Measurements from ENCODE around the gene PAFAH1B1. TPM values are rescaled to one million over a fixed set of nuclear protein-coding genes. Genes with fewer than 3 reads are reported as not detected.

PAFAH1B1 gene
- total and polyA plus RNA-seq, 2 donors (not counting 1 experiment from before 2014, with no cell fraction given), result 41.4 to 170 TPM

- TF ChIP-seq, protein P1, sequence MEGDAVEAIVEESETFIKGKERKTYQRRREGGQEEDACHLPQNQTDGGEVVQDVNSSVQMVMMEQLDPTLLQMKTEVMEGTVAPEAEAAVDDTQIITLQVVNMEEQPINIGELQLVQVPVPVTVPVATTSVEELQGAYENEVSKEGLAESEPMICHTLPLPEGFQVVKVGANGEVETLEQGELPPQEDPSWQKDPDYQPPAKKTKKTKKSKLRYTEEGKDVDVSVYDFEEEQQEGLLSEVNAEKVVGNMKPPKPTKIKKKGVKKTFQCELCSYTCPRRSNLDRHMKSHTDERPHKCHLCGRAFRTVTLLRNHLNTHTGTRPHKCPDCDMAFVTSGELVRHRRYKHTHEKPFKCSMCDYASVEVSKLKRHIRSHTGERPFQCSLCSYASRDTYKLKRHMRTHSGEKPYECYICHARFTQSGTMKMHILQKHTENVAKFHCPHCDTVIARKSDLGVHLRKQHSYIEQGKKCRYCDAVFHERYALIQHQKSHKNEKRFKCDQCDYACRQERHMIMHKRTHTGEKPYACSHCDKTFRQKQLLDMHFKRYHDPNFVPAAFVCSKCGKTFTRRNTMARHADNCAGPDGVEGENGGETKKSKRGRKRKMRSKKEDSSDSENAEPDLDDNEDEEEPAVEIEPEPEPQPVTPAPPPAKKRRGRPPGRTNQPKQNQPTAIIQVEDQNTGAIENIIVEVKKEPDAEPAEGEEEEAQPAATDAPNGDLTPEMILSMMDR (IDR thresholded peaks at IDR 0.05), result no peak
- TF ChIP-seq EZH2 (IDR thresholded peaks at IDR 0.05; ENCODE audit: borderline replicate concordance, insufficient read depth, low read depth, low read length, poor library complexity, severe bottlenecking), result no peak
- intact Hi-C loops (cut with micrococcal nuclease), result no loop called here
- Mint-ChIP-seq H3K27ac (no peak overlapping the region), H3K4me3 (no peak overlapping the region), H3K9me3 (ENCODE audit: insufficient read depth) (no peaks in the 10 kb centered on the region), H3K27me3 (peaks cover 15% of the 10 kb centered on the region), H3K4me1 (peaks cover 4% of the 10 kb centered on the region)
- Histone ChIP-seq H4K20me1 (ENCODE audit: control insufficient read depth, insufficient read depth, low read length, poor library complexity, severe bottlenecking) (no peaks in the 10 kb centered on the region), H3K79me2 (ENCODE audit: control insufficient read depth, insufficient read depth, low read length) (no peaks in the 10 kb centered on the region), H3K9me3 (ENCODE audit: control extremely low read depth in 1 of 3, control insufficient read depth in 2 of 3, insufficient read depth in 1 of 3, low read length in 2 of 3) (no peaks in the 10 kb centered on the region), H3K4me2 (replicated peaks; ENCODE audit: low read depth, low read length, poor library complexity, severe bottlenecking) (no peak overlapping the region), H3K27ac (ENCODE audit: low read length in 2 of 2) (no peak overlapping the region), H3K4me3 (ENCODE audit: control extremely low read depth in 1 of 5, extremely low read depth in 1 of 5, insufficient read depth in 1 of 5, low read depth in 2 of 5, low read length in 4 of 5) (no peak overlapping the region), H2AFZ (ENCODE audit: insufficient read depth, low read depth, low read length, poor library complexity, severe bottlenecking) (no peak overlapping the region), H3K27me3 (replicated peaks in 1 of 4; ENCODE audit: control extremely low read depth in 1 of 4, control insufficient read depth in 3 of 4, insufficient read depth in 4 of 4, low read length in 3 of 4) (peaks cover 0 to 27% (median 6%) of the 10 kb centered on the region in 4 experiments), H3K36me3 (replicated peaks in 1 of 2; ENCODE audit: control extremely low read depth in 1 of 2, control insufficient read depth in 1 of 2, extremely low read depth in 1 of 2, insufficient read depth in 2 of 2, low read length in 1 of 2) (no peaks in the 10 kb centered on the region), H3K4me1 (ENCODE audit: control insufficient read depth in 2 of 2, insufficient read depth in 2 of 2, low read length in 2 of 2) (peaks cover 4 to 6% of the 10 kb centered on the region in 2 donors), H3K9ac (ENCODE audit: low read length) (no peak overlapping the region)
- POLR2A ChIA-PET, result no interaction called here
- CTCF ChIA-PET, result no interaction called here
- no peak for DNase-seq
- ATAC-seq (ENCODE audit: low read depth), result no peak
- WGBS (ENCODE audit: insufficient coverage), result 81% methylated on average over 9 of the region's 10 CpGs
These were observed 129.2 kb downstream of the PAFAH1B1 start for GRCh38 chr17:2722611-2723010.

DNA sequence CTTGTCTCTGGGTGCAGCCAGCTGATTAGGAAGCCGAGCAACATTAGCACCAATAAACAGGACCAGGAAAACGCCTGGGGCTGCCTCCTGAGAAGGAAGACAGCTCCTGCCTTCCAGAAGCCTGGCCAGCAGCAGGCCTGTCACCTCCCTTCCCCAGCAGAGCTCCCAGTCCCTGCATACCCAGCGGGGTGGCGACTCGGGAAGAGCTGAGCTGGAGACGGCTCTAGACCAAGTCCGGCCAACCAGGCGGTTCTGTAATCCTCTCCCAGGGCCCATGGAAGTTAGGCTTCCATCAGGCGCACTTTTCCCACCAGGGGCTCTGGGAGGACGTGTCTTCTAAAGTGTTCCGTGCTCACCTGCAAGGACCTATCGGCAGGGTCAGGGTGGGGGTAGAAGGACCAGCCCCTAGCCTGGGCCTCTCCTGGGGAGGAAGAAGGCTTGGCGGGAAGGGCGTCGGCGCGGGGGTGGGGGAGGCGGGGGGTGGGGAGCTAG is 130.1 kb downstream of the PAFAH1B1 start:
- no peaks in the 10 kb centered on the region for H3K79me2 ChIP-seq (ENCODE audit: control insufficient read depth, insufficient read depth, low read length)
- TF ChIP-seq, protein P1 (IDR thresholded peaks at IDR 0.05), result no peak
- TF ChIP-seq EZH2 (IDR thresholded peaks at IDR 0.05; ENCODE audit: borderline replicate concordance, insufficient read depth, low read depth, low read length, poor library complexity, severe bottlenecking), result no peak
- no peaks in the 10 kb centered on the region for H3K9me3 ChIP-seq (ENCODE audit: control extremely low read depth in 1 of 3, control insufficient read depth in 2 of 3, insufficient read depth in 1 of 3, low read length in 2 of 3)
- H4K20me1 ChIP-seq (ENCODE audit: control insufficient read depth, insufficient read depth, low read length, poor library complexity, severe bottlenecking), result no peaks in the 10 kb centered on the region
- H3K27me3 Mint-ChIP-seq, result peaks cover 15% of the 10 kb centered on the region
- intact Hi-C loops (cut with micrococcal nuclease), result no loop called here
- H3K27ac Mint-ChIP-seq, result no peak overlapping the region
- no peak overlapping the region for H3K4me3 ChIP-seq (ENCODE audit: control extremely low read depth in 1 of 5, extremely low read depth in 1 of 5, insufficient read depth in 1 of 5, low read depth in 2 of 5, low read length in 4 of 5)
- WGBS (ENCODE audit: insufficient coverage), result 86% methylated on average over 12 of the region's 18 CpGs
- no peak for ATAC-seq (ENCODE audit: low read depth)
- ChIA-PET POLR2A (no interaction called here), CTCF (no interaction called here)
- H3K4me1 ChIP-seq (ENCODE audit: control insufficient read depth in 2 of 2, insufficient read depth in 2 of 2, low read length in 2 of 2), result peaks cover 4 to 6% of the 10 kb centered on the region in 2 donors
- H3K9me3 Mint-ChIP-seq (ENCODE audit: insufficient read depth), result no peaks in the 10 kb centered on the region
- H3K4me2 ChIP-seq (replicated peaks; ENCODE audit: low read depth, low read length, poor library complexity, severe bottlenecking), result no peak overlapping the region
- H3K9ac ChIP-seq (ENCODE audit: low read length), result no peak overlapping the region
- peaks cover 0 to 32% (median 6%) of the 10 kb centered on the region in 4 experiments for H3K27me3 ChIP-seq (replicated peaks in 1 of 4; ENCODE audit: control extremely low read depth in 1 of 4, control insufficient read depth in 3 of 4, insufficient read depth in 4 of 4, low read length in 3 of 4)
- no peak overlapping the region for H2AFZ ChIP-seq (ENCODE audit: insufficient read depth, low read depth, low read length, poor library complexity, severe bottlenecking)
- no peaks in the 10 kb centered on the region for H3K36me3 ChIP-seq (replicated peaks in 1 of 2; ENCODE audit: control extremely low read depth in 1 of 2, control insufficient read depth in 1 of 2, extremely low read depth in 1 of 2, insufficient read depth in 2 of 2, low read length in 1 of 2)
- H3K4me3 Mint-ChIP-seq, result no peak overlapping the region
- no peak for DNase-seq
- peaks cover 4% of the 10 kb centered on the region for H3K4me1 Mint-ChIP-seq
- no peak overlapping the region for H3K27ac ChIP-seq (ENCODE audit: low read length in 2 of 2)

Measured in B cell (primary cell).